IMR-90 (cell line): ENCODE data around the gene NR5A1.

Source experiments
- BHLHE40 ChIP-seq: fragments of 150-350 bp; IDR thresholded peaks from 2 replicates; pipeline ENCODE4 v1.6.1; 2016; ENCODE audit warnings: mild to moderate bottlenecking, low read depth, low read length
- CEBPB ChIP-seq: IDR thresholded peaks from 2 replicates; pipeline ENCODE4 v1.6.1; 2012; ENCODE audit warnings: low read depth, low read length, improper control_type of control experiment
- CHD1 ChIP-seq: IDR thresholded peaks from 2 replicates; pipeline ENCODE4 v1.6.1; 2012; ENCODE audit warnings: low read depth, low read length, improper control_type of control experiment
- CTCF ChIP-seq: conservative IDR thresholded peaks from 2 replicates; pipeline ENCODE4 v1.5.1; 2012; ENCODE audit warnings: mild to moderate bottlenecking, low read depth, low read length, improper control_type of control experiment
- ELK1 ChIP-seq: fragments of 150-350 bp; IDR thresholded peaks from 2 replicates; pipeline ENCODE4 v1.6.1; 2016; ENCODE audit warnings: low read depth, mild to moderate bottlenecking, low read length, moderate library complexity, borderline replicate concordance
- FOS ChIP-seq: fragments of 150-350 bp; IDR thresholded peaks from 2 replicates; pipeline ENCODE4 v1.6.1; 2016; ENCODE audit warnings: low read depth, low read length
- MAFK ChIP-seq: IDR thresholded peaks from 2 replicates; pipeline ENCODE4 v1.6.1; 2012; ENCODE audit warnings: low read depth, low read length, improper control_type of control experiment
- MAZ ChIP-seq: IDR thresholded peaks from 2 replicates; pipeline ENCODE4 v1.6.1; 2012; ENCODE audit warnings: low read depth, mild to moderate bottlenecking, low read length, improper control_type of control experiment, moderate library complexity, borderline replicate concordance
- MXI1 ChIP-seq: IDR thresholded peaks from 2 replicates; pipeline ENCODE4 v1.6.1; 2012; ENCODE audit warnings: low read depth, mild to moderate bottlenecking, low read length, moderate library complexity, borderline replicate concordance
- NFE2L2 ChIP-seq: fragments of 150-350 bp; IDR thresholded peaks from 2 replicates; pipeline ENCODE4 v1.6.1; 2016; ENCODE audit warnings: low read depth, mild to moderate bottlenecking, low read length
- POLR2A ChIP-seq: IDR thresholded peaks from 2 replicates; pipeline ENCODE4 v1.6.1; 2012; ENCODE audit warnings: mild to moderate bottlenecking, low read depth, low read length
- RAD21 ChIP-seq: IDR thresholded peaks from 2 replicates; pipeline ENCODE4 v1.6.1; 2012; ENCODE audit warnings: low read length, improper control_type of control experiment
- RFX5 ChIP-seq: IDR thresholded peaks from 2 replicates; pipeline ENCODE4 v1.8.0; 2012; ENCODE audit warnings: low read depth, mild to moderate bottlenecking, low read length, moderate library complexity
- USF2 ChIP-seq: fragments of 150-350 bp; IDR thresholded peaks from 2 replicates; pipeline ENCODE4 v1.6.1; 2017; ENCODE audit warnings: mild to moderate bottlenecking, antibody characterized with exemption, low read length, low read depth

GRCh38 chr9:124442826-124443225 lies 64.4 kb downstream of the NR5A1 start:
- TF ChIP-seq CTCF (no peak), RFX5 (no peak), CEBPB (no peak), MAFK (no peak), BHLHE40 (no peak), USF2 (no peak), NFE2L2 (no peak), POLR2A (no peak), MXI1 (no peak), RAD21 (no peak), ELK1 (no peak), MAZ (no peak), CHD1 (no peak), FOS (no peak)
